NCI-H1048 (cell line): ENCODE measurements around the gene WRNIP1.

Experiments
- DNase-seq: peaks from one replicate; lab custom pipeline; 2025; lab: John Stamatoyannopoulos, UW

The WRNIP1 gene

GRCh38 chr6:2807342-2808090 is 42.3 kb downstream of the WRNIP1 start:
- DNase-seq: no peak

- DNase-seq: no peak
These were observed 43.8 kb downstream of the WRNIP1 start for GRCh38 chr6:2809015-2809414.

GRCh38 chr6:2810092-2810671 is 45.0 kb downstream of the WRNIP1 start:
- DNase-seq: no peak

GRCh38 chr6:2812695-2813094 is 47.5 kb downstream of the WRNIP1 start:
- DNase-seq: no peak

- no peak for DNase-seq
These were observed 51.0 kb downstream of the WRNIP1 start for GRCh38 chr6:2816158-2816557.

- no peak for DNase-seq
These were observed 52.8 kb downstream of the WRNIP1 start for GRCh38 chr6:2817903-2818443.

- DNase-seq: no peak
These were observed 53.4 kb downstream of the WRNIP1 start for GRCh38 chr6:2818593-2818992.

GRCh38 chr6:2819115-2819514 is 53.9 kb downstream of the WRNIP1 start:
- DNase-seq: no peak

- DNase-seq: no peak
These were observed 54.8 kb downstream of the WRNIP1 start for GRCh38 chr6:2819978-2820377.

- DNase-seq: no peak
These were observed 55.2 kb downstream of the WRNIP1 start for GRCh38 chr6:2820415-2820814.

- DNase-seq: no peak
These were observed 56.4 kb downstream of the WRNIP1 start for GRCh38 chr6:2821554-2821953.

GRCh38 chr6:2823104-2823850 is 58.1 kb downstream of the WRNIP1 start:
- no peak for DNase-seq

- DNase-seq: no peak
These were observed 60.9 kb downstream of the WRNIP1 start for GRCh38 chr6:2826131-2826530.

- DNase-seq: no peak
These were observed 61.9 kb downstream of the WRNIP1 start for GRCh38 chr6:2827142-2827541.

GRCh38 chr6:2828629-2829028 is 63.4 kb downstream of the WRNIP1 start:
- no peak for DNase-seq

- no peak for DNase-seq
These were observed 64.1 kb downstream of the WRNIP1 start for GRCh38 chr6:2829253-2829652.

GRCh38 chr6:2830183-2830582 is 65.0 kb downstream of the WRNIP1 start:
- no peak for DNase-seq

GRCh38 chr6:2831392-2831791 is 66.2 kb downstream of the WRNIP1 start:
- DNase-seq: no peak

GRCh38 chr6:2834262-2834661 is 69.1 kb downstream of the WRNIP1 start:
- DNase-seq: no peak
